MCF 10A (cell line): ENCODE results near the gene ZDHHC12. TPM values are rescaled to one million over a fixed set of nuclear protein-coding genes. Genes with fewer than 3 reads are reported as not detected.
A peak's percentile ranks its signal among the peaks of the same experiment; 100 is the strongest.

Experiments used
- BruUV-seq: library from RNA; stranded (reverse); fragments of 400-500 nt; replicated peaks from 2 replicates; lab custom pipeline; 2021; lab: Mats Ljungman, UMichigan
- CTCF ChIA-PET: fragments of 300-600 bp; sonication (Branson Sonifier 250); formaldehyde crosslinking; extraction: SDS; loops from one replicate; lab custom pipeline; 2021; ENCODE audit warnings: antibody characterized with exemption, inconsistent platforms; lab: Yijun Ruan, JAX
- POLR2A ChIA-PET: fragments of 300-600, 350-650 bp; sonication (Branson Sonifier 250); formaldehyde crosslinking; extraction: SDS; loops from one replicate; lab custom pipeline; 2020; ENCODE audit warnings: antibody characterized with exemption, inconsistent platforms; lab: Yijun Ruan, JAX
- DNase-seq: peaks from one replicate; pipeline ENCODE4 v3.0.0-alpha.2; 2018; ENCODE audit not compliant: unreplicated experiment
- H3K27ac Mint-ChIP-seq: one replicate; pipeline ENCODE4 v1.8.0; 2022; ENCODE audit warnings: mild to moderate bottlenecking, low read depth, mixed read lengths; ENCODE audit not compliant: unreplicated experiment
- H3K27me3 Mint-ChIP-seq: one replicate; pipeline ENCODE4 v1.8.0; 2022; ENCODE audit warnings: mixed read lengths; ENCODE audit not compliant: insufficient read depth, unreplicated experiment
- H3K36me3 Mint-ChIP-seq: one replicate; pipeline ENCODE4 v1.8.0; 2022; ENCODE audit warnings: mild to moderate bottlenecking, moderate library complexity, mixed read lengths; ENCODE audit not compliant: insufficient read depth, unreplicated experiment
- H3K4me1 Mint-ChIP-seq: one replicate; pipeline ENCODE4 v1.8.0; 2022; ENCODE audit warnings: mixed read lengths; ENCODE audit not compliant: insufficient read depth, unreplicated experiment
- H3K4me3 Mint-ChIP-seq: one replicate; pipeline ENCODE4 v1.8.0; 2022; ENCODE audit warnings: mild to moderate bottlenecking, moderate library complexity, mixed read lengths; ENCODE audit not compliant: unreplicated experiment
- H3K9me3 Mint-ChIP-seq: one replicate; pipeline ENCODE4 v1.8.0; 2022; ENCODE audit warnings: mixed read lengths; ENCODE audit not compliant: unreplicated experiment
- CTCF ChIP-seq: fragments of 200-600 bp; IDR thresholded peaks from one replicate; pipeline ENCODE4 v1.8.0; 2022; ENCODE audit warnings: antibody characterized with exemption, mild to moderate bottlenecking; ENCODE audit not compliant: unreplicated experiment
- intact Hi-C: fragments of 100-400 bp; cut with micrococcal nuclease; formaldehyde crosslinking; loops from 2 replicates; pipeline ENCODE4 v1.14.1; 2022
- total RNA-seq: library from RNA; stranded (reverse); gene quantifications from 2 replicates; pipeline ENCODE4 v1.2.3, GENCODE V29; 2022

ZDHHC12 gene
- total RNA-seq, 1 experiment from 2014 or later = 22.1 TPM

GRCh38 chr9:128689820-128690683 is 33.9 kb downstream of the ZDHHC12 start:
- Mint-ChIP-seq H3K36me3 (peaks cover 70% of the 10 kb centered on the region), H3K4me3 (peak overlapping the region; percentile 90), H3K9me3 (no peaks in the 10 kb centered on the region), H3K27ac (peak overlapping the region; percentile 86), H3K27me3 (no peaks in the 10 kb centered on the region), H3K4me1 (peaks cover 32% of the 10 kb centered on the region)
- ChIA-PET POLR2A (interaction anchor here (0.5 to 3.0 kb wide), 13 partner anchors 8 to 200 kb away, joined by 3 to 31 read pairs (median 3); partner anchors contain the start of genes ENDOG, PKN3, TBC1D13 and ZDHHC12), CTCF (interaction anchor here (0.7 to 1.3 kb wide), 2 partner anchors 12 to 35 kb away, joined by 3 to 5 read pairs; partner anchors contain the start of gene PKN3)
- no TSS peak for BruUV-seq
- TF ChIP-seq CTCF = no peak
- intact Hi-C loops = loop anchor here (2.0 kb wide), 1 partner anchor 55 kb away; no protein-coding TSS in a partner anchor
- peak; percentile 32 for DNase-seq

GRCh38 chr9:128689293-128689774 is 34.6 kb downstream of the ZDHHC12 start:
- peak overlapping the region; percentile 71 for H3K4me3 Mint-ChIP-seq

GRCh38 chr9:128688501-128689292 is 35.2 kb downstream of the ZDHHC12 start, which contains the start of gene SET:
Gene SET, plus strand, starts transcription at chr9:128689222. Its CDS starts 361 bp downstream, at chr9:128689583.
- BruUV-seq = no TSS peak
- DNase-seq = peak; percentile 92
- H3K27me3 Mint-ChIP-seq = no peaks in the 10 kb centered on the region
- H3K27ac Mint-ChIP-seq = peak within 1 kb of the TSS; percentile 67
- peaks cover 40% of the 10 kb centered on the region for H3K4me1 Mint-ChIP-seq
- POLR2A ChIA-PET = interaction anchor here (0.6 to 3.0 kb wide), 12 partner anchors 9 to 318 kb away, joined by 3 to 31 read pairs (median 3); partner anchors contain the start of genes SPTAN1 and ZDHHC12
- no peaks in the 10 kb centered on the region for H3K9me3 Mint-ChIP-seq
- intact Hi-C loops = no loop called here
- no peak for TF ChIP-seq CTCF
- CTCF ChIA-PET = no interaction called here
- peak within 1 kb of the TSS; percentile 90 for H3K4me3 Mint-ChIP-seq
- peaks cover 56% of the 10 kb centered on the region for H3K36me3 Mint-ChIP-seq

More at GRCh38 chr9:128689293-128689774, 34.6 kb downstream of the ZDHHC12 start:
- peak overlapping the region; percentile 67 for H3K27ac Mint-ChIP-seq
- peaks cover 62% of the 10 kb centered on the region for H3K36me3 Mint-ChIP-seq
- ChIA-PET CTCF (no interaction called here), POLR2A (interaction anchor here (0.6 to 3.0 kb wide), 14 partner anchors 7 to 319 kb away, joined by 3 to 31 read pairs (median 3); partner anchors contain the start of genes SPTAN1, TBC1D13 and ZDHHC12)
- H3K9me3 Mint-ChIP-seq = no peaks in the 10 kb centered on the region
- H3K27me3 Mint-ChIP-seq = no peaks in the 10 kb centered on the region
- no peak for DNase-seq
- H3K4me1 Mint-ChIP-seq = peaks cover 39% of the 10 kb centered on the region
- TF ChIP-seq CTCF = no peak
- intact Hi-C loops = no loop called here
- no TSS peak for BruUV-seq
